Sigmoid colon (tissue), 7 donors: ENCODE measurements around the gene PERCC1. TPM values are rescaled to one million over a fixed set of nuclear protein-coding genes. Genes with fewer than 3 reads are reported as not detected.

Experiments used
- DNase-seq: peaks from one replicate; pipeline ENCODE4 v3.0.0-alpha.2; 2019
- H3K27ac ChIP-seq, 4 donors: fragments of 200-600 bp; sonication (generic); one replicate each; pipeline ENCODE4 v1.5.1; 2016 to 2019; ENCODE audit warnings: mild to moderate bottlenecking in 1 of 4
- H3K27me3 ChIP-seq, 3 donors: fragments of 200-600 bp; sonication (generic); one replicate each; pipeline ENCODE4 v1.5.1; 2019; ENCODE audit warnings: mild to moderate bottlenecking in 1 of 3
- H3K36me3 ChIP-seq, 4 donors: fragments of 200-600 bp; sonication (generic); one replicate each; pipeline ENCODE4 v1.5.1; 2016 to 2019
- H3K4me1 ChIP-seq, 4 donors: fragments of 200-600 bp; sonication (generic); one replicate each; pipeline ENCODE4 v1.5.1; 2017 to 2019
- H3K4me3 ChIP-seq, 4 donors: fragments of 200-600 bp; sonication (generic); one replicate each; pipeline ENCODE4 v1.5.1; 2017 to 2019; ENCODE audit warnings: mild to moderate bottlenecking in 2 of 4, moderate library complexity in 1 of 4
- H3K9me3 ChIP-seq, 4 donors: fragments of 200-600 bp in 3 of 4; sonication (generic) in 3 of 4; one replicate each; pipeline versions ENCODE4 v1.5.1 to v1.6.1; 2013 to 2019
- EP300 ChIP-seq, 4 donors: sonication (generic); formaldehyde crosslinking; IDR thresholded peaks; one replicate each; pipeline ENCODE4 v1.6.1; 2017; ENCODE audit warnings: antibody characterized with exemption in 4 of 4
- POLR2A ChIP-seq, 2 donors: fragments of 450-650 bp; IDR thresholded peaks; one replicate each; pipeline ENCODE4 v1.6.1; 2016; ENCODE audit warnings: antibody characterized with exemption in 2 of 2, mild to moderate bottlenecking in 2 of 2, moderate library complexity in 2 of 2
- POLR2AphosphoS5 ChIP-seq, 4 donors: sonication (generic); formaldehyde crosslinking; IDR thresholded peaks; one replicate each; pipeline ENCODE4 v1.6.1; 2017; ENCODE audit warnings: antibody characterized with exemption in 4 of 4
- WGBS, 2 donors: extraction: QIAGEN DNeasy Blood & Tissue Kit; methylation state at CpG; one replicate each; pipeline ENCODE4 v1.1.7; 2013; 5-methylcytosine and 5-hydroxymethylcytosine counted together
- intact Hi-C: fragments of 100-400 bp; cut with DNase I; formaldehyde crosslinking; loops from one replicate; pipeline ENCODE4 v1.15.1; 2023
- polyA plus RNA-seq, 3 donors: library from polyadenylated mRNA; stranded (reverse); fragments of 200-250 nt; gene quantifications; one replicate each; pipeline ENCODE4 v1.2.3, GENCODE V29; 2013
- total RNA-seq, 4 donors: library from RNA; depleted of rRNA; stranded (reverse); fragments of >200 nt; gene quantifications; one replicate each; pipeline ENCODE4 v1.1.0, GENCODE V29; 2016
- TF ChIP-seq, protein P1 (sequence below), 4 experiments: fragments of 450-650 bp in 3 of 4; fragments of 200-600 bp in 1 of 4; IDR thresholded peaks; one replicate each; pipeline ENCODE4 v1.5.1; 2016 to 2019; ENCODE audit warnings: antibody characterized with exemption in 4 of 4, mild to moderate bottlenecking in 3 of 4, moderate library complexity in 2 of 4
- donor health status: healthy with polysubstance abuse.
- donor health status: Bipolar disorder and iron deficiency.
- donor health status: healthy.

The PERCC1 gene
- total and polyA plus RNA-seq, 7 donors: 0.07 TPM; not detected in 6

- Histone ChIP-seq H3K4me1 (no peaks in the 10 kb centered on the region), H3K27ac (no peak overlapping the region), H3K36me3 (peaks cover 0 to 16% (median 7%) of the 10 kb centered on the region in 4 donors), H3K9me3 (no peaks in the 10 kb centered on the region), H3K27me3 (no peaks in the 10 kb centered on the region), H3K4me3 (no peak overlapping the region)
- WGBS, 2 donors: 75 to 80% methylated on average over 22 of the region's 22 CpGs
- DNase-seq: no peak
- intact Hi-C loops: no loop called here
- TF ChIP-seq POLR2A (IDR thresholded peaks at IDR 0.05) (no peak), EP300 (IDR thresholded peaks at IDR 0.05) (no peak), POLR2AphosphoS5 (IDR thresholded peaks at IDR 0.05) (no peak)
- TF ChIP-seq, protein P1, sequence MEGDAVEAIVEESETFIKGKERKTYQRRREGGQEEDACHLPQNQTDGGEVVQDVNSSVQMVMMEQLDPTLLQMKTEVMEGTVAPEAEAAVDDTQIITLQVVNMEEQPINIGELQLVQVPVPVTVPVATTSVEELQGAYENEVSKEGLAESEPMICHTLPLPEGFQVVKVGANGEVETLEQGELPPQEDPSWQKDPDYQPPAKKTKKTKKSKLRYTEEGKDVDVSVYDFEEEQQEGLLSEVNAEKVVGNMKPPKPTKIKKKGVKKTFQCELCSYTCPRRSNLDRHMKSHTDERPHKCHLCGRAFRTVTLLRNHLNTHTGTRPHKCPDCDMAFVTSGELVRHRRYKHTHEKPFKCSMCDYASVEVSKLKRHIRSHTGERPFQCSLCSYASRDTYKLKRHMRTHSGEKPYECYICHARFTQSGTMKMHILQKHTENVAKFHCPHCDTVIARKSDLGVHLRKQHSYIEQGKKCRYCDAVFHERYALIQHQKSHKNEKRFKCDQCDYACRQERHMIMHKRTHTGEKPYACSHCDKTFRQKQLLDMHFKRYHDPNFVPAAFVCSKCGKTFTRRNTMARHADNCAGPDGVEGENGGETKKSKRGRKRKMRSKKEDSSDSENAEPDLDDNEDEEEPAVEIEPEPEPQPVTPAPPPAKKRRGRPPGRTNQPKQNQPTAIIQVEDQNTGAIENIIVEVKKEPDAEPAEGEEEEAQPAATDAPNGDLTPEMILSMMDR (IDR thresholded peaks at IDR 0.05): no peak
These were observed 10.5 kb downstream of the PERCC1 start for GRCh38 chr16:1441391-1441829.

GRCh38 chr16:1442697-1443096, 11.8 kb downstream of the PERCC1 start:
- intact Hi-C loops: no loop called here
- H3K36me3 ChIP-seq: peaks cover 0 to 29% (median 17%) of the 10 kb centered on the region in 4 donors

DNA sequence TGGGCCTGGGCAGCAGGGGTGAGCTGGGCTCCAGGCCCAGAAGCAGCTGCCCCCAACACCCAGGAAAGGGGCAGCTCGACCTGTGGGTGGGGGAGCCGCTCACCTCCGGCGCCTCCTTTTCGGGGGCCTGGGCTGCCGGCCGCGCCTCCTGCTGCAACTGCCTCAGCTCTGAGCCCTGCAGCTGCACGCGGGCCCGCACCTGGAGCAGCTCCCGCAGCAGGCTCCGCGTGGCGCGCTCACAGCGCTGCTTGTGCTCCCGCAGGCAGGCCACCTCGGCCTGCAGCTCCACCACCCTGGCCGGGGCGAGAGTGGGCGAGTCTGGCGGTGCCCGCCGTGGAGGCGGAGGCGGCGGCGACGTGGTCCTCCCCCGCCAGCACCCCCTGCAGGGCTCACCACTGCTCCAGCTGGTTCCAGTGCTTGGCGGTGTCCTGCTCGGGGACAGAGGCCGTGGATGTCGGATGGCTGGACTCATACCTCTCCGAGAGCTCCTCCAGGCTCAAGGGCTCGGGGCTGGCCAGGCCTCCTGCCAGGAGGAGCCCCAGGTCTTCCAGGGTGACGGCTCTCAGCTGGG, 12.6 kb downstream of the PERCC1 start:
- Histone ChIP-seq H3K4me3 (no peak overlapping the region), H3K27me3 (no peaks in the 10 kb centered on the region), H3K4me1 (no peaks in the 10 kb centered on the region), H3K9me3 (no peaks in the 10 kb centered on the region), H3K36me3 (peaks cover 0 to 37% (median 24%) of the 10 kb centered on the region in 4 donors), H3K27ac (no peak overlapping the region)
- intact Hi-C loops: no loop called here
- DNase-seq: no peak
- WGBS, 2 donors: 79 to 86% methylated on average over 38 of the region's 38 CpGs
- TF ChIP-seq, protein P1 (IDR thresholded peaks at IDR 0.05): no peak
- TF ChIP-seq POLR2A (IDR thresholded peaks at IDR 0.05) (no peak), POLR2AphosphoS5 (IDR thresholded peaks at IDR 0.05) (peak in 1 of 4 donors; percentile 5), EP300 (IDR thresholded peaks at IDR 0.05) (no peak)

More at GRCh38 chr16:1442697-1443096, 11.8 kb downstream of the PERCC1 start:
- no peak overlapping the region for H3K27ac ChIP-seq
- no peaks in the 10 kb centered on the region for H3K9me3 ChIP-seq
- H3K4me3 ChIP-seq: no peak overlapping the region
- no peaks in the 10 kb centered on the region for H3K4me1 ChIP-seq
- DNase-seq: no peak
- TF ChIP-seq EP300 (IDR thresholded peaks at IDR 0.05) (no peak), POLR2A (IDR thresholded peaks at IDR 0.05) (no peak), POLR2AphosphoS5 (IDR thresholded peaks at IDR 0.05) (no peak)
- TF ChIP-seq, protein P1 (IDR thresholded peaks at IDR 0.05): no peak
- 87 to 89% methylated on average over 24 of the region's 24 CpGs for WGBS, 2 donors
- H3K27me3 ChIP-seq: no peaks in the 10 kb centered on the region

DNA sequence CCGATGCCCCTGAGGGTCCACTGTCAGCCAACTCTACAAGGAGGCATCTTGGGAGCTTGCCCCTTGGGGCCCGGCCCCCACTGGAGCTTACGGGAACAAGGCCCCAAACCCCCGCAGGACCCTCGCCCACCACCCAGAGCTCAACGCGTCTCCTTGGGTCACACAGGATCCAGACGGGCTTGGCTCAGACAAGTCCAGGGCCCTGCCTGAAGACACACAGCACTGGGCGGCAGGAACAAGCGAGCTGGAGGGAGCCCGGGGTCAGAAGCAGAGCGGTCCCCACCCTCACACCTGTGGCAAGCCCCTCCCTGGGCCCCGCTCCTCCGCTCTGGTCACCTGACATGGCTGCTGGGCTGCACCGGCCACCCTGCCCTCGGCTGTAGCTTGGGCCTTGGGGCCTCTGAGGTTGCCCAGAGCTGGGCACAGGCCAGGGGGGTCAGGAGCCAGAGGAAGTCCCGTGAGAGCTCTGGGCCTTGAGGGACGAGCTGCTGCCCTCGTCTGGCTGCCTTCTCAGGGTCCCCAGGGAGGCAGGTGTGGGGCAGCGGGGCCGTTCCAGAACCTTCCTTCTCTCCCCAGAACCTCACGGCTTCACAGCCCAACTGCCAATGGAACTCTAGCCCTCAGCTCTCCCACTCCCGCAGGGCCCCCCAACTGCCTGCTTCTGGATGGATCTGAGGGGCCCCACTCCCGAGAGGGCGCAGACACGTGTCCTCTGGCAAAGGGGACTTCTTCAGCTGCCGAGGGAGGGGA, 13.3 kb downstream of the PERCC1 start, which contains the start of gene CCDC154:
CCDC154 (minus strand) TSS at position 577 of the 750 bp plus-strand sequence; CDS start at position 343, 234 bp downstream.
- no peaks in the 10 kb centered on the region for H3K4me1 ChIP-seq
- no peaks in the 10 kb centered on the region for H3K9me3 ChIP-seq
- intact Hi-C loops: no loop called here
- peaks cover 0 to 44% (median 28%) of the 10 kb centered on the region in 4 donors for H3K36me3 ChIP-seq
- DNase-seq: no peak
- no peak for TF ChIP-seq EP300 (IDR thresholded peaks at IDR 0.05)
- no peak for TF ChIP-seq POLR2AphosphoS5 (IDR thresholded peaks at IDR 0.05)
- TF ChIP-seq, protein P1 (IDR thresholded peaks at IDR 0.05): no peak
- no peak for TF ChIP-seq POLR2A (IDR thresholded peaks at IDR 0.05)
- H3K27me3 ChIP-seq: no peaks in the 10 kb centered on the region
- H3K27ac ChIP-seq: no peak within 1 kb of the TSS
- H3K4me3 ChIP-seq: no peak within 1 kb of the TSS
- WGBS, 2 donors: 73 to 80% methylated on average over 27 of the region's 27 CpGs
